Stimulated activated naive CD4-positive, alpha-beta T cell (primary cell): ENCODE measurements around the gene TMEM266.

Experiments used
- DNase-seq, 6 experiments: peaks; one replicate each; lab custom pipeline; 2025; lab: John Stamatoyannopoulos, UW

TMEM266 gene

DNA sequence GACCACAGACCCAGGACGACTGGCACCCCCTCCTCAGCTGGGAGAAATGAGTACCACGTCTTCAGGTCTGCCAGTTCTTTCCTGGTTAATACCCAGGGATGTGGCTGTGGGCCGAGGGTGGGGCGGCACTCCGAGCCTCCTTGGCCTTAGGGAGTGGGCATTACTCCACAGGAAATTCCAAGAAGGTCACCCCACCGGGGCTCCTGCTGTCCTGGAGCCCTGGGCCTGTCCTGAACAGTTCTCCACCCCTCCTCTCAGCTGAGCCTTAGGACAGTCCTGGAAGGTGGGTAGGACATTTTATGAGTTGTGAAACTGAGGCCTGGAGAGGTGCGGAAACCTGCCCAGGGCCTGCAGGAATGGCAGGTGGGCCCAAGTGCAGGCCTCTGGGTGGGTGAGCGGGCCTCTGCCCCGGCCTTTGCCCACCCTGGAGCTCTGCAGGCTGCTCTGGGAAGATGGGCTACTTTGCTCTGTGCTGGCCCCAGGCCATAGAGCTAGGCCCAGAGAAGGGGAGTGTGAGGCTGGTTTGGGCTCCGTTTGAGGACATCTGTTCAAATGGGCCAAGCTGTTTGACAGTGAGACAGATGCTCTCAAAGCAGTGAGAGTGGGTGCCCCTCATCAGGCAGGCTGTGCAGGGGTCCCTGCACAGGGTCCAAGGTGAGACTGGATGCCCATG lies 103.1 kb downstream of the TMEM266 start:
- no peak for DNase-seq

DNA sequence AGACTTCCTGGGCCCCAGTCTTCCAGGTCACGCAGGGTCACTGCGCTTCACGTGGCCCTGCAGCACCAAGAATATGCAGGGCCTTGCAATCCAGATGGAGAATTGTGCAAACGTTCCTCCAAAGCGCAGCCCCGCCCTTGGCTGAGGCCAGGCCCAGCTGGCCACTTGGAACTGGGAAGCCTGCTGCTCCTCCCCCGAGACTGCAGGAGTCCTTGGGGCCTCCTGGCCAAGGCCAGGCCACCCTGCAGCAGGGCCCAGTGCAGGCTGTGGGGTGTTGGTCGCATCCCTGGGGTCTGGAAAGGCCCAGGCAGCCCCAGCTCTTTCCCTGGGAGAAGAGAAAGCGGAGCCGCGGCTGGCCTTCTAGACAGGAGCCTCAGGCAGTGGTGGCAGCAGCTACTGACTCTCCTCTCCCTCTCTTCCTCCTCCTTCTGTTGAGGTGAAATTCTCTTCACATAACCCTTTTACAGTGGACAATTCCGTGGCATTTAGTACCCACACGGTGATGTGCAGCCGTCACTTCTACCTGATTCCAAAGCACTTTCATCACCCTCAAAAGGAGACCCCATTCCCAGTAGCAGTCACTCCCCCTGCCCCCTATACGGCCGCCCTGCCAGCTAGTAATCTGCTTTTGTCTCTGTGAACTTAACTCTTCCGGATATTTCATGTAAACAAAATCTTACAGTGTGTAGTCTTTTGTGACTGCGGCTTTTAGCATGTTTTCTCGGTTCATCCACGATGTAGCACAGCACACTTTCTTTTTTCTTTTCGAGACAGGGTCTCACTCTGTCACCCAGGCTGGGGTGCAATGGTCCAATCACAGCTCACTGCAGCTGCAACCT lies 103.9 kb downstream of the TMEM266 start:
- DNase-seq: no peak

GRCh38 chr15:76164602-76165001 lies 104.8 kb downstream of the TMEM266 start:
- no peak for DNase-seq

DNA sequence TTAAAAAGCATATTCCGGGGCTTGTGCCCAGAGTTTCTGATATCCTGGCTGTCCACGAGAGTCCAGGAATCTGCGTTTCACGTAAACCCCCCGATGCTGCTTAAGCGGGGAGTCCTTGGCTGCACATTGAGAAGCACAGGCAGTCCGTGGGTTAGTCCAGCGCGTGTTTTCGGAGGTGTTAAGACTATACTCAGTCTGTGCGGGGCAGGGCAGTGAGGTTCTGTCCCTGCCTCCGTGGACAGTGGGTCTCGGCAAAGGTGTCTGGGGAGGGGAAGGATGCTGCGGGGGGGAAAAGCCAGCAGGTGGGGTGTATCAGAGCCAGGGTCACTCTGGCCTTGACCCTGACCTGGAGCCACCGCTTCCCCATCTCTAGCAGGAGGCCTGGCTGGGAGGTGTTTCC lies 106.2 kb downstream of the TMEM266 start:
- DNase-seq: no peak

GRCh38 chr15:76168237-76168984 lies 108.6 kb downstream of the TMEM266 start:
- DNase-seq: no peak

GRCh38 chr15:76169018-76169417 lies 109.2 kb downstream of the TMEM266 start:
- DNase-seq: no peak

- DNase-seq: no peak
Measured at GRCh38 chr15:76169911-76170800, 110.4 kb downstream of the TMEM266 start.

GRCh38 chr15:76172782-76173181 lies 113.0 kb downstream of the TMEM266 start:
- no peak for DNase-seq

- DNase-seq: no peak
Measured at GRCh38 chr15:76173317-76173834, 113.6 kb downstream of the TMEM266 start.

DNA sequence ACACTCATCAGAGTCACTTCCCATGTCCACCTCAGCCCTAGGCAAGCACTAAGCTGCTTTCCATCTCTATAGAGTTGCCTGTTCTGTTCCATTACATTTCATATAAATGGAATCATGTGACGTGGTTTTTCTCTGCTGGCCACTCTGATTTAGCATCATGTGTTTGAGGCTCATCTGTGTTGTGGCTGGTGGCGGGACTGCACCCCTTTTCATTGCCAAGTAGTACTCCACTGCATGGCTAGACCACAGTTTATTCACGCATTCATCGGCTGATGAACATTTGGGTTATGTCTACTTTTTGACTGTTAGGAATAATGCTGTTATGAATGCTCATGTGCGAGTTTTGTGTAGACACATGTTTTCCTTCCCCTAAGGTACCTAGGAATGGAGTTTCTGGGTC lies 114.9 kb downstream of the TMEM266 start:
- no peak for DNase-seq

- no peak for DNase-seq
Measured at GRCh38 chr15:76175442-76175841, 115.7 kb downstream of the TMEM266 start.

DNA sequence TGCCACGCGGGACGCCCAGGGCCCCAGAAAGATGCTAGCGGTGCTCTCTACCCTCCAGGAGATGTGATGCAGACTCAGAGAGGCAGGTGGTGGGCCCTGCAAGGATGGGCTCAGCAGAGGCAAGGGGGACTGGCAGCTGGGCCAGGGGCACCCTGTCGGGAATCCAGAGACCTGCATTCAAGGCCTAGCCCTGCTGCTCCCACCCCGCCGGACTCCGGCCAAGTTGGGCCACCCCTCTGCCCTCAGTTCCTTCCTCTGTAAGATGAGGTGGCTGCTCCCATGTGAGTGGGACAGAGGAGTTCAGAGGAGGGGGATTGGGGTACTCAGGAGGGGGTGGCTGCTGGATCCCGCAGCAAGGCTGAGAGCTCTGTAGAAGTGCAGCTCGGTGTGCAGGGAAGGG lies 116.3 kb downstream of the TMEM266 start:
- no peak for DNase-seq

GRCh38 chr15:76176487-76177085 lies 116.8 kb downstream of the TMEM266 start:
- no peak for DNase-seq

GRCh38 chr15:76177491-76178040 lies 117.8 kb downstream of the TMEM266 start:
- no peak for DNase-seq

DNA sequence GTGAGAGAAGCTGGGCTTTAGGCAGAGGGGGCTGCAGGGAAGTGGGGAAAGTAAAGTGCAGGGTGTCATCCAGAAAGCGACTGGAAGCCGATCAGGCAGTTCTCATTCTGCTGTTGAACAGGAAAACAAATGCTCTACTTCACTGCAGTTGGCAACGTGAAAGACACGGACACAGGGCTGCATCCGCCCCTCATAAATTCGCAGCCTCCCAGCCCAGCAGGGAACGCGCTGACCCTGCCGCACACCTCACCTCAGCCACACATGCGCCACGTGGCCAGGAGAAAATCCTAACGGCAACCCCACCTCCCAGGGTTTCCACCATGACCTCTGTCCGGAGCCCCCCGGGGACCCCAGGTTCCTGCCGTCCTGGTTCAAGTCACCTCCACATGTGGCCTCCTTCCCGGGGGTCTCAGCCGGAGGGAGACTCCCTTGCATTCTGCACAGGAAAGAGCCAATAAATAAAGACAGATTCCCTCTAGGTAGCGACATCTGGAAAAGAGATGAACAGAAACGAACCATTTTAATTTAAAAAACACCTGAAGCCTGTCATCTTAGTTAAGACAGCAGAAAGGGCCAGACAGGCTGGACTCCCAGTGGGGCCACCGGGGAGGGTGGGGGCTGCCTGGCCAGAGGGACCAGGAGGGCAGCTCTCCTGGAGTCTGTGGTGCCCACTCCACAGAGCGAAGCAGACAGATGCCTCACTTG lies 118.7 kb downstream of the TMEM266 start:
- no peak for DNase-seq

DNA sequence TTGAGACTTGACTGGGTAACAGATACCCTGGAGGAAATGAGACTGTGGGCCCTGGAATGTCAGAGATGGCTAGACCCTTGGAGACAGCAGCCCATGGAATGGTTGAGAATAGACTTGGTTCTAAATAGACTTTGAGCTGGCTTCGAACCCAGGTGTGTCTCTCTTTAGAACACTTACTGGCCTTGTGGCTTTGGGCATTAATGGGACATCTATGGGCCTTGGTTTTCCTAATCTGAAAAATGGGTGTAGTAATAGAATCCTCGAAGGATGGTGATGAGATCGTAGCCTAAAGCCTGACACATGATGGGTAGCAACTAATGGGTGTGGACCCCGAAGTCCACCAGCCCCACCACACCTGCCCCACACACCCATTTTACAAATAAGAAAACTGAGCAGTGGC lies 119.2 kb downstream of the TMEM266 start:
- DNase-seq: no peak

- no peak for DNase-seq
Measured at GRCh38 chr15:76180321-76180720, 120.5 kb downstream of the TMEM266 start.

- no peak for DNase-seq
Measured at GRCh38 chr15:76181705-76182107, 121.9 kb downstream of the TMEM266 start.

GRCh38 chr15:76183930-76184649 lies 124.3 kb downstream of the TMEM266 start:
- no peak for DNase-seq

GRCh38 chr15:76184650-76185035 lies 124.9 kb downstream of the TMEM266 start:
- DNase-seq: no peak
